Glomerular endothelial cell (primary cell): ENCODE results near the gene GALNT10. TPM values are rescaled to one million over a fixed set of nuclear protein-coding genes. Genes with fewer than 3 reads are reported as not detected.

ENCODE experiments used
- DNase-seq: peaks from one replicate; pipeline ENCODE4 v3.0.0-alpha.2; 2011; ENCODE audit warnings: low read depth, low spot score; ENCODE audit errors: extremely low read depth
- total RNA-seq: library from RNA; depleted of rRNA; stranded (reverse); fragments of >200 nt; gene quantifications from 2 replicates; pipeline ENCODE4 v1.2.3, GENCODE V29; 2015

Gene GALNT10
- total RNA-seq, 1 donor from 2014 or later = 66.7 TPM

- no peak for DNase-seq
Measured at GRCh38 chr5:154397652-154398406, 207.3 kb downstream of the GALNT10 start.

DNA sequence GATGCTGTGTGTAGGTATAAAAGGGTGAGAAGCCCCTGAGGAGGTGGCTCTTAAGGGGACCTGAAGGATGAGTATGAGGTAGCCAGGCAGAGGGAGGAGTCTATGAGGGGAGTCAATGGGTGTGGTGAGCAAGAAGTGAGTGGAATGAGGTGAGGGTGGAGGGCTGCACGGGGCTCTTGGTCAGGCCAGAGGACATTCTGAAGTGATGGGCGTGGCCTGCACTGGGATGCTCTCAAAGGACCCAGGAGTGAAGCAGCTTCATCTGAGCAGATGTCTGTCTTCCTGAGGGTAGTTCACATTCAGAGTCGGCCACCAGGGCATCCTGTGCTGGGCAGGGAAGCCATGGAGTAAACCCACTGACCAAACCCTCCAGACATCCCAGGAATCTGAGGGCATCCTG is 210.1 kb downstream of the GALNT10 start:
- no peak for DNase-seq

DNA sequence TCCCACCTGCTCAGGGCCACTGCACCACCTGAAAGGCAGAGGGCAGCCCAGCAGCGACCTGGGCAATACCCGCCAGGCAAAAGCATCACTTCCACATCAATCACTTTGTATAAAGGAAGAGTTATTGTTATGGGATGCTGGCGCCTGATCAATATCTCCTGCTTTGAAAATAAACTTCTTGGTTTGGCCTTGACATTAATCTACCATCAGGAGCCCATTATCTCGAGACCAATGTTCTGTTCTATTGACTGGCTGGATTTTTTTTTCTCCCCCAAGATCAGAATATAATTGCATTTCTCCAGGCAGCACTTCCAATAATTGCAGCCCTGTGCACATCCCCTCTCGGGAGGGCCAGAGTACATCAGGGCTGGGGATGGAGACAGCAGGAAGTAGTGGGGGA is 210.8 kb downstream of the GALNT10 start:
- DNase-seq = no peak

GRCh38 chr5:154401931-154402330 is 211.4 kb downstream of the GALNT10 start:
- DNase-seq = no peak

- no peak for DNase-seq
Measured at GRCh38 chr5:154402611-154403010, 212.1 kb downstream of the GALNT10 start.

- DNase-seq = no peak
Measured at GRCh38 chr5:154403234-154403633, 212.7 kb downstream of the GALNT10 start.

- DNase-seq = no peak
Measured at GRCh38 chr5:154403776-154404387, 213.3 kb downstream of the GALNT10 start.

GRCh38 chr5:154405078-154405792 is 214.7 kb downstream of the GALNT10 start:
- DNase-seq = no peak

DNA sequence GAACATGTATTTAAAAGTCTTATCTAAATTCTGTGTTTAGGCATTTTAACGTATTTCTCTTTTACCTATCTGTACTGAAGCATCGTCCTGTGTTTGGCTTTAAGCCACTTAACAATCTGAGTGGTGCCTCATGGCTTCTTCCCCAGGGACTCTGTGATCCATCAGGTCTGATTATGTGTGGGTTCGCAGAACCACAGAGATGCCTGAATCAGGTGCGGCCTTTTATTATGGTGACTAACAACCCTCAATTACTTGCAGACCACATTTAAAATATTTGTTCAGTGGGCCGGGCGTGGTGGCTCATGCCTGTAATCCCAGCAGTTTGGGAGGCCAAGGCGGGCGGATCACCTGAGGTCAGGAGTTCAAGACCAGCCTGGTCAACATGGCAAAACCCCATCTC is 215.7 kb downstream of the GALNT10 start:
- no peak for DNase-seq

DNA sequence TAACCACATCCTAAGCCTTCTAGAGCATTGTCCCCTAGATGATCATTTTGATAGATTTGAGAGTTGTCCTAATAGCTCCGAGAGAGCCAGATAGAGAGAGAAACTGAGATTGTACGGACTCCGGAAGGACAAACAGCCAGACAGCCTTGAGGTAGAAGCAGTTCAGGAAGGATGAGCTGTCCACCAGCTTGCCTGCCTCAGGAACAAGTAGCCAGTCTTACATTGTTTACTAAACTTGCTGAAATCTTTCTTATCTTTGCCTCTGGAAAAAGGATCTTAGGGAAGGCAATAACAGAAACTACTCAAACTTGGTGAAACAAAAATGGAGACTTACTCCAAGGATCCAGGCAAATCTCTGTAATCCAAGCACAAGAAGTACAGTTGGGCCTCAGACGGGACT is 216.3 kb downstream of the GALNT10 start:
- DNase-seq = no peak

- DNase-seq = no peak
Measured at GRCh38 chr5:154408811-154409210, 218.3 kb downstream of the GALNT10 start.

DNA sequence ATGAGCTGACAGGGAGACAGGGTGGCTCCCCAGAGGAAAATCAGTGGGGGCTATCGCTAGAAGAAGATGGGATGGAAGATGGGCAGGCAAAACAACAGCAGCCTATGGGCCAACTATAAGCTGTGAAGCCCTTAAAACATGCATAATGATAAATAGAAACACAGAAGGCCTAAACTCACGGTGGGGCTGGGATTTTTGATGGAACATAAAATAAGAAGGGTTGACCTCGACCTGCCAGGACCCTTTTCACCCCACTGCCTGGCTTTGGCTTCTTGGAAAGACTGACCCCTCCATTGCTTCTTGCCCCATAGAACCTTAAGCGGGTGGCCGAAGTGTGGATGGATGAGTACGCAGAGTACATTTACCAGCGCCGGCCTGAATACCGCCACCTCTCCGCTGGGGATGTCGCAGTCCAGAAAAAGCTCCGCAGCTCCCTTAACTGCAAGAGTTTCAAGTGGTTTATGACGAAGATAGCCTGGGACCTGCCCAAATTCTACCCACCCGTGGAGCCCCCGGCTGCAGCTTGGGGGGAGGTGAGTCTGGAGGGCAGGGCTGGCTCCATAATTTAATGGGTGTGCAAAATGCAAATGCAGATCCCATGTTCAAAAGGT is 218.8 kb downstream of the GALNT10 start:
- no peak for DNase-seq

- DNase-seq = no peak
Measured at GRCh38 chr5:154410008-154410407, 219.5 kb downstream of the GALNT10 start.

- no peak for DNase-seq
Measured at GRCh38 chr5:154410786-154411185, 220.3 kb downstream of the GALNT10 start.

- DNase-seq = no peak
Measured at GRCh38 chr5:154411338-154411737, 220.8 kb downstream of the GALNT10 start.

GRCh38 chr5:154412316-154412715 is 221.8 kb downstream of the GALNT10 start:
- DNase-seq = no peak

DNA sequence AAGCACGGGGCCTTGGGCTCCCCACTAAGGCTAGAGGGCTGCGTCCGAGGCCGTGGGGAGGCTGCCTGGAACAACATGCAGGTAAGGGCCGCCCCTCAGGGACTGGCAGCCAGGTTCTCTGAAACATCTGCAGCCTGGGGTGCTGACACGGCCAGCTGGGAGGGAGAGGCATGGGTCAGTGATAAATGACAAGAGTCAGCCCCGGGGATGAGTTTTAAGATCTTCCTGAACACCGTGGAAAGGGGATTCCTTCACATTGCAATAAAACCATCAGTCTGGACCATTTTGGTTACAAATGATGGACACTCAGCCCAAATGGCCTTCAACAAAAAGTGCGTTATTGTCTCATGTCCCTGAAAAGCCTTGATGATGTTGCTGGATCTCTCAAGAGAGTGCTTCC is 222.4 kb downstream of the GALNT10 start:
- no peak for DNase-seq

DNA sequence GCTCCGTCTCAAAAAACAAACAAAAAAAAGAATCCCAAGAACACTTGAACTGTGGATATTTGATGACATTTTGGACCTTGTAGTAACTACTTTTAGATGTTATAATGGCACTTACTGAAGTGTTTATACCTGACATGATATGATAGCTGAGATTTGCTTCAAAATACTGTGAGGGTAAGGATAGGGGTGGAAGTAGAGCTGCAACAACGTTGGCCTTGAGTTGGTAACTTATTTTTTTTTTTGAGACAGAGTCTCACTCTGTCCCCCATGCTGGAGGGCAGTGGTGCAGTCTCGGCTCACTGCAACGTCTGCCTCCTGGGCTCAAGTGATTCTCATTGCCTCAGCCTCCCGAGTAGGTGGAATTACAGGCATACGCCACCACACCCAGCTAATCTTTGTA is 224.6 kb downstream of the GALNT10 start:
- DNase-seq = no peak

GRCh38 chr5:154418344-154418820 is 227.8 kb downstream of the GALNT10 start:
- DNase-seq = no peak

DNA sequence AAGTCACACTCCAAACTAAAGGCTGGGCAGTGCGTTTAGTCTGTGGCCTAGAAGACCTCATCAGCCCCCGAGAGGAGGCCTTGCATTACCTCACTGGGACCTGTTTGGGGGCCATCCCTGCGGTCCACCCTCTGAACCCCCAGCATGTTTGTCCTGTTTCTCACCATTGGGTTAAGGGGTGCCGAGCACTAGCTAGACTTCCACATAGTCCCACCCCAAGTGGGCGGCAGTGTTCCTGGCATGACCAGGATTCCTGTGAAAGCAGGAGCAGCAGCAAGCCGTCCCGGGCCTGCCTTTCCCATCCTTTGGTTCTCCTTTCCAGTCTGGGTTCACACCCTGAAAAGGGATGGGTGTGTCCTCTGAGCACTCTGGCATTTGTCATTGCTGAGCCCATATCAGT is 228.7 kb downstream of the GALNT10 start:
- no peak for DNase-seq

- DNase-seq = no peak
Measured at GRCh38 chr5:154421868-154422267, 231.3 kb downstream of the GALNT10 start.
